GM18858 (cell line): ENCODE measurements around the gene ICOS.

ENCODE experiments used
- ATAC-seq: cut with Tn5 transposase; IDR thresholded peaks from one replicate; pipeline ENCODE4 v1.9.1; 2021; ENCODE audit not compliant: unreplicated experiment

The ICOS gene, protein sequence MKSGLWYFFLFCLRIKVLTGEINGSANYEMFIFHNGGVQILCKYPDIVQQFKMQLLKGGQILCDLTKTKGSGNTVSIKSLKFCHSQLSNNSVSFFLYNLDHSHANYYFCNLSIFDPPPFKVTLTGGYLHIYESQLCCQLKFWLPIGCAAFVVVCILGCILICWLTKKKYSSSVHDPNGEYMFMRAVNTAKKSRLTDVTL

GRCh38 chr2:203936535-203936934 is at the start of gene ICOS:
Gene ICOS, plus strand, starts transcription at chr2:203936763. Its CDS starts 52 bp downstream, at chr2:203936815.
- ATAC-seq = no peak

DNA sequence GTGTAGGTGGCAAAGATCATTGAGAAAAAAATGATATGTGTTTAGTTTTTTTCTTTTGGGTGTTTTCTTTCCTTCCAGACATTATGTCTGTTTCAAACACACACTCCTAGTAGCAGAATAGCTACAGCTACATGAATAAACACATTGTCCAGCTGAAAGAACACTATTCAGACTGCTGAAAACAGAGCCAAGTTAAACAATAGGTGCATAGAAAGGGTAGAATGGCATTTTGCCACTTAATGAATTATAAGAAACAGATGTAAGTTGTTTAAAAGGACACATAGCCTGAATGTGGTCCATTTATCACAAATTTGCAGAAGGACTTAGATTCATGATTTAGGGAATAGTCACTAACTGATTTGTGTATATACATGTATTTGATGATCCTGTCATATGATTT is 48.9 kb upstream of the ICOS start:
- no peak for ATAC-seq

GRCh38 chr2:203889542-203889941 is 47.0 kb upstream of the ICOS start:
- no peak for ATAC-seq

GRCh38 chr2:203889944-203890343 is 46.6 kb upstream of the ICOS start:
- no peak for ATAC-seq

DNA sequence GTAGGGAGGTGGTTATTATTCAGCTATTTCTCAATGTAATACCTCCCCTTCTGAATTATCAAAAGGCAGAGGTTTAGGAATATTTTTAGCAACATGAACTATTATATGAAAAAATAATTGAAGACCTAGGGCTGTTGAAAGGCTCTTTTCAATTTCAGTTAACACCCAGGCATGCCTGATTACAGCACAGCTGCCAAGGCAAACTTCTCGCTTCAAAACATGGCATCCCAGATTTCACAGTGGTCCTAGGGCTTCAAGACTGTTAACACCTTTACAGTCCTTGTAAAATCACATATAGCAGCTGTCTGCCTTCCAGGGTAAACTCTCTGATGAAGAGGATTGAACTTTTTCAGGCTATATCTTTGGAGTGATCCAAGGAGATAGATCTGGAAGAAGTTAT is 45.8 kb upstream of the ICOS start:
- ATAC-seq = no peak

DNA sequence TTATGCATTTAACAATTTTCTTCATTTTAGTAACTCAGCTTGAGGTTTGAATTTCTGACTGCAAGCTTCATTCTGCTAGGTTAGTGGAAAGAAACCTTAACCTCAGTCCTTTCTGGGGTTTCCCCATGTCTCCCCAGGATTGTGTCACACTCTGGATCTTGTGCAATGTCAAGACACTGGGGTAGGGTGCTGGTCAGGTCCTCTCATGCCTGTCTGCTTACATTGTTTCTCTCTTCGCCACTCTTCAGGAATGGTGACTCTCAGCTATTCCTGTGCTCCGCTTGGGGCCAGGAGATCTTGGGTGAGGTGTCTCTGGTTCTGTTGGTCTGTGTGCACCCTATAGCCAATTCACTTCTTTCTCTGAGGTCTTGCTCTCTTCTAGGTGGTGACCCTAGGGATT is 45.1 kb upstream of the ICOS start:
- no peak for ATAC-seq

DNA sequence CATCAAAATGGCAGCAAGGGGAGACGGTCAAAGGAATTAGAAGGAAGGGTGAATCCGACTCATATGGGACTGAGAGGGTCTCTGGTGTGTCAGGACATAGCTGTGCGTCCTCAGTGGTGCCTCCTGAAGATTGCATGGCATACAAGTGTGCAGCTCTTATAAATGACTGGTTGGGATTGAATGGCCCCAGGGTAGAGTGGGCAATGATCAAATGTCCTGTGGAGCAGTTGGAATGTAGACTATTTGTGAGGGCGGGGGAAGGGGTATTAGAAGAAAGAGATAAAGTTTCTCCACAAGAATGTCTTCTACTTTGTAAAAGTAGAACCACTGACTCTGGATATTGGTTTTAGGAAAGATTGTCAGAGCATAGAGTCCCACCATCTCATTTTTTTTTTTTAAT is 44.4 kb upstream of the ICOS start:
- no peak for ATAC-seq

GRCh38 chr2:203893401-203893800 is 43.2 kb upstream of the ICOS start:
- no peak for ATAC-seq

DNA sequence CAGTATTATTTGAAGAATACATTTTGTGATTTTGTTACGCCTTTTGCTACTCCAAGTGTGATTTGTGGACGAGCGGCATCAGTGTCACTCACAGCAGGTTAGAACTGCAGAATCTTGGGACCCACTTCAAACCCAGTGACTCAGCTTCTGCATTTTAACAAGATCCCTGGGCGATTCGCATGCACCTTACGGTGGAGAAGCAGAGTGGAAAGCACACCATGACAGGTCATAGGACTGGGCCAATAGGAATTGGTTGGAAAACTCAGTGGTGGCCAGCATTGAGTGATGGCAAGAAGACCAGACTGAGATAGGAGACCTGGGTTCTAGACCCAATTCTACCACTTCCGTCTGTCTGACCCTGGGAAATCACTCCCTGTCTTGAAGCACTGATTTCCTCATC is 42.7 kb upstream of the ICOS start:
- ATAC-seq = no peak

GRCh38 chr2:203894262-203894661 is 42.3 kb upstream of the ICOS start:
- ATAC-seq = no peak

DNA sequence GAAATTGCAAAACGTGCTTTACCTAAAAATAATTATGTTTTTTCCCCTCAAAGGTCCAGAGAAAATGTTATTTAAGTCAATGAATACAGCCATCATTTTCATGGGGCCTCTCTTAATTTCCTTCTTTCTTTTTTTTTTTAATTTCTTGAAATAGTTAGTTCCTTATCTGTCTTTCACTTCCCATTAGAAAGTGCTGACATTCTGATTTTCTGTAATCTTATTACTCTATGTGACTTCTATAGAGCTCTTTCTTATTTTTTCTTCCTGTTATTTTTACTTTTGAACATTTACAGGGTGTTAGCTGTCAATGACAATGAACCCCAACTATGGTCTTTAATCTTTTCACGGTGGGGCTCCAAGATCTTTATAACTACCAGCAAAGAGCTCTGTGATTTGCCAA is 39.0 kb upstream of the ICOS start:
- no peak for ATAC-seq

GRCh38 chr2:203898657-203899056 is 37.9 kb upstream of the ICOS start:
- ATAC-seq = no peak

DNA sequence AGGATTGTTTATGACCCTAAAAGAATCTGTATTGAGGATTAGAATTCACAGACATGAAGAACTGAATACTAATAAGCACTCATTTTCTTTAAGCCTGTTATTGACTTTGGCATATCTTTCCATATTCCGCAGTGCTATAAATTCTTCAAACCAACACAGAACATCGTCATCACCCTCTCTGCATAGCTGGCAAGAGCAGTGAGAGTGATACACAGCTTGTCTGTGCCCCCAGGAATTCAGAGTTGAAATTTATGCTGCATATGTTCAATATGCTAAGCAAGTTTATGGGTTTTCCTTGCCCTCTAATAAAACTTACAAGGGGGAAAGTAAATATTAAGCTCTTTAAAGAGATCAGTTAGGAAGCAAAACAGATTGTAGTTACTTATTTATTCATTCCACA is 36.3 kb upstream of the ICOS start:
- ATAC-seq = no peak

GRCh38 chr2:203904022-203904421 is 32.5 kb upstream of the ICOS start:
- ATAC-seq = no peak

- ATAC-seq = no peak
Observed at GRCh38 chr2:203905656-203906055, 30.9 kb upstream of the ICOS start.

DNA sequence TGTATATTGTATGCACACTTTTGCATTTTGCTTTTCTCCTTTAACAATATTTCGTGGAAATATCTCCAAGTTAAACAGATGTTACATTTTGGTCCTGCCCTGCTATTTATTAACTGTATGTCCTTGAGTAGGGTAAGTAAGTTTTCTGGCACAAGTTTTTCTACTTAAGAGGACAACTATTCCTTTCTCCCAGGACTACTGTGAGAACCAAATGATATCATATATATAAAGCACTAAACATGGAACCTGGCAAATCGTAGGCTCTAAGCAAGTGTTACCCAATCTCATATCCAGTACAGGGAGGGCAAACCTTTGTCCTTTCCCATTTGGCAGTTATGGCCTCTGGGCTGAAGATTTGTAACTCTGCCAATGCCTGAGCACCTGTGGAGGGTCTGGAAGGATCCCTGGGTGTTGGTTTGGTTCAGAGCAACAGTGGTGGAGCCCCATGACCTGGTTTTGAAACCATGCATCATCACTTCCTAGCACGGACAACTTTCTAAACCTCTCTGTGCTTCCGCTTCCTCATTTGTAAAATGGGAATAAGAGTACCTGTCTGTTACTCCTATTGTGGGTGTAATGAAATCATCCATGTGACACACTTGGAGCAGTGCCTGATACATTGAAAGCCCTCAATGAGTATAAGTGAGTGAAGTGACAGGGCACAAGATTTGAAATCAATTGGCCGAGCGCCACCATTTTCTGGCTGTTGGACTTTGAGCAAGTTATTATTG is 28.3 kb upstream of the ICOS start:
- ATAC-seq = no peak

- no peak for ATAC-seq
Observed at GRCh38 chr2:203908797-203909185, 27.8 kb upstream of the ICOS start.

GRCh38 chr2:203909261-203909967 is 27.1 kb upstream of the ICOS start:
- ATAC-seq = no peak

DNA sequence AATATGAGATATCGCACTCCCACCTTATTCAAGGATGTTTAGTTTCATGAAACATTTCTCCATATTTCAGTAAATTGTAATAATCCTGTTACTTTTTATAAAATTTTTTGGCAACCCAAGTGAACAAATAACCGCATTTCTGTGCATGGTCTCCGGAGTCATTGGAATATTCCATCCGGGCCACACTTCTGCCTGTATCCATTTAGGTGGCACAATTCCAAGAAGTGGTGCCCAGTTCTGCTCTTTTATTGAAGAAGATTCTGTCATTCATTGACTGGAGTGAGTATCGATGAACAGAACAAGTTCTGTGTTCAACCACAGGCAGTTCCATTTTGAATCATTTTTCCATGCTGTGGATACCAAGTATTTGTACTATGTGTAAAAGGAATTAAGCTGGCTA is 26.6 kb upstream of the ICOS start:
- no peak for ATAC-seq

DNA sequence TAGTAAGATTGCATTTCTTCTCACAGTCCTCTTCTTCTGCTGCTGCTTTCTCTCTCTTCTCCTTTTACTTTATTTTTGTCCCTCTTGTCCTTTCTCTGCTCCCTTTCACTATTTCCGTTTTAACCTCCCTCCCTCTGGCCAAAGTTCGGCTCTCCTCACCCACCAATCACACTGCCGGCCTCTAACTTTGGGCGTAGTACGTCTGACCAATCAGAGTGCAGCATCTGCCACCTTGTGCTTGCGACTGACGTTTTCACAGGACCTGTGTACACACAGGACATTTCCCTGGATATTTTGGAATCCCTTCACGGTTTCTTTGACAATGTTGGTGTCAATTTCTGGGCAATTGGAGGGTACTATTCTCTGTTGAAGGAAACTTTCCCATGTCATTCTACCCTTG is 22.6 kb upstream of the ICOS start:
- ATAC-seq = no peak

GRCh38 chr2:203914546-203915182 is 21.9 kb upstream of the ICOS start:
- ATAC-seq = no peak

- ATAC-seq = no peak
Observed at GRCh38 chr2:203915256-203915655, 21.3 kb upstream of the ICOS start.
